K562 (cell line): ENCODE measurements around the gene KRT77.

Experiments
- CTCF ChIP-seq, 3 experiments: IDR thresholded peaks in 2 of 3; conservative IDR thresholded peaks in 1 of 3; 2 replicates each; pipeline ENCODE4 v1.5.1; 2011 to 2012; ENCODE audit warnings: low read length in 3 of 3, mild to moderate bottlenecking in 3 of 3, control low read depth in 2 of 3, improper control_type of control experiment in 1 of 3, inconsistent platforms in 1 of 3, low read depth in 1 of 3, mixed read lengths in 1 of 3, moderate library complexity in 1 of 3; ENCODE audit not compliant: insufficient read depth in 2 of 3
- E2F4 ChIP-seq: sonication (generic); formaldehyde crosslinking; IDR thresholded peaks from 2 replicates; pipeline ENCODE4 v1.8.0; 2022; ENCODE audit warnings: mild to moderate bottlenecking, low read depth, missing genetic modification reagents
- FOXJ3 ChIP-seq: sonication (generic); formaldehyde crosslinking; IDR thresholded peaks from 2 replicates; pipeline ENCODE4 v1.4.0; 2020; ENCODE audit warnings: mild to moderate bottlenecking, missing genetic modification reagents
- NCOA2 ChIP-seq, 2 experiments: fragments of 450-650 bp; IDR thresholded peaks; 2 replicates each; pipeline ENCODE4 v1.6.1; 2018; ENCODE audit warnings: mild to moderate bottlenecking in 2 of 2, moderate library complexity in 1 of 2; ENCODE audit not compliant: partially characterized antibody in 2 of 2
- NFIC ChIP-seq: fragments of 450-650 bp; IDR thresholded peaks from 2 replicates; pipeline ENCODE4 v1.6.1; 2017; ENCODE audit warnings: mild to moderate bottlenecking, inconsistent platforms
- POLR2AphosphoS2 ChIP-seq: IDR thresholded peaks from 2 replicates; pipeline ENCODE4 v1.6.1; 2012; ENCODE audit warnings: low read length, improper control_type of control experiment
- SIN3A ChIP-seq, 2 experiments: fragments of 150-350 bp in 1 of 2; IDR thresholded peaks; 2 replicates each; pipeline ENCODE4 v1.6.1; 2011 to 2016; ENCODE audit warnings: borderline replicate concordance in 2 of 2, low read depth in 2 of 2, low read length in 2 of 2, mild to moderate bottlenecking in 2 of 2, moderate library complexity in 2 of 2; ENCODE audit not compliant: control insufficient read depth in 1 of 2
- SMARCC2 ChIP-seq: fragments of 450-650 bp; IDR thresholded peaks from 2 replicates; pipeline ENCODE4 v1.6.1; 2017; ENCODE audit warnings: antibody characterized with exemption, moderate library complexity, mild to moderate bottlenecking, low read depth
- SRSF1 ChIP-seq: fragments of 200-400 bp; formaldehyde crosslinking; IDR thresholded peaks from 2 replicates; pipeline ENCODE4 v1.6.1; 2017; ENCODE audit warnings: mild to moderate bottlenecking, low read depth, low read length, moderate library complexity
- ZBTB26 ChIP-seq: fragments of 450-650 bp; formaldehyde crosslinking; IDR thresholded peaks from 2 replicates; pipeline ENCODE4 v1.4.0; 2022; ENCODE audit warnings: missing genetic modification characterization
- ZNF121 ChIP-seq: sonication (generic); formaldehyde crosslinking; conservative IDR thresholded peaks from 2 replicates; pipeline ENCODE4 v1.8.0; 2022; ENCODE audit warnings: missing genetic modification reagents
- ZNF785 ChIP-seq: fragments of 250-450 bp; sonication (Bioruptor Pico); IDR thresholded peaks from 2 replicates; pipeline ENCODE4 v1.4.0; 2020; ENCODE audit warnings: mild to moderate bottlenecking

- TF ChIP-seq CTCF (IDR thresholded peaks at IDR 0.05 in 2 of 3, conservative IDR thresholded peaks at IDR 0.05 in 1 of 3; ENCODE audit: insufficient read depth in 2 of 3, low read depth in 1 of 3, low read length in 3 of 3): no peak
- TF ChIP-seq SMARCC2: no peak
- TF ChIP-seq FOXJ3 (CRISPR knock-in tag): no peak
- TF ChIP-seq ZNF785 (CRISPR knock-in tag): no peak
- TF ChIP-seq SIN3A (IDR thresholded peaks at IDR 0.05; ENCODE audit: borderline replicate concordance in 2 of 2, control insufficient read depth in 1 of 2, low read depth in 2 of 2, low read length in 2 of 2): no peak
- TF ChIP-seq POLR2AphosphoS2: no peak
- no peak for TF ChIP-seq NCOA2 (IDR thresholded peaks at IDR 0.05; ENCODE audit: partially characterized antibody in 2 of 2)
- TF ChIP-seq E2F4 (CRISPR knock-in tag): no peak
- TF ChIP-seq ZNF121 (CRISPR knock-in tag): no peak
- TF ChIP-seq ZBTB26 (CRISPR knock-in tag): no peak
- no peak for TF ChIP-seq SRSF1
- TF ChIP-seq NFIC: no peak
Measured at GRCh38 chr12:52714887-52715281, 11.6 kb upstream of the KRT77 start.
